Neural cell (in vitro differentiated cells): ENCODE data around the gene SH3GL3. TPM values are rescaled to one million over a fixed set of nuclear protein-coding genes. Genes with fewer than 3 reads are reported as not detected.

ENCODE experiments used
- H2AFZ ChIP-seq: fragments of 200-600, 300-800 bp; sonication (generic), shearing (Covaris generic); 2 replicates; pipeline ENCODE4 v1.6.0; 2014; ENCODE audit warnings: low read depth, mild to moderate bottlenecking, antibody characterized with exemption, low read length, moderate library complexity
- H3F3A ChIP-seq: fragments of 200-600 bp; shearing (Covaris generic); 2 replicates; pipeline ENCODE4 v1.6.1; 2016; ENCODE audit warnings: mild to moderate bottlenecking, moderate library complexity, mixed read lengths, antibody characterized with exemption, low read length; ENCODE audit not compliant: insufficient read depth, poor library complexity, severe bottlenecking
- H3K27ac ChIP-seq: fragments of 200-600, 300-800 bp; sonication (generic), shearing (Covaris generic); 2 replicates; pipeline ENCODE4 v1.5.1; 2014; ENCODE audit warnings: mild to moderate bottlenecking, low read length, moderate library complexity
- H3K27me3 ChIP-seq: fragments of 300-800, 200-600 bp; sonication (generic), shearing (Covaris generic); 2 replicates; pipeline ENCODE4 v1.6.0; 2014; ENCODE audit warnings: mild to moderate bottlenecking, low read depth, low read length, moderate library complexity; ENCODE audit not compliant: insufficient read depth
- H3K36me3 ChIP-seq: fragments of 300-800, 200-600 bp; sonication (generic), shearing (Covaris generic); 2 replicates; pipeline ENCODE4 v1.5.1; 2014; ENCODE audit warnings: mild to moderate bottlenecking, antibody characterized with exemption, low read length, moderate library complexity; ENCODE audit not compliant: insufficient read depth
- H3K4me2 ChIP-seq: fragments of 300-800, 200-600 bp; sonication (generic), shearing (Covaris generic); 2 replicates; pipeline ENCODE4 v1.6.0; 2014; ENCODE audit warnings: mild to moderate bottlenecking, low read length
- H3K4me3 ChIP-seq: fragments of 300-800, 200-600 bp; sonication (generic), shearing (Covaris generic); 2 replicates; pipeline ENCODE4 v1.5.1; 2014; ENCODE audit warnings: mild to moderate bottlenecking, low read length, moderate library complexity
- H3K79me2 ChIP-seq: fragments of 200-600 bp; shearing (Covaris generic); replicated peaks from 2 replicates; pipeline ENCODE4 v1.6.0; 2014; ENCODE audit warnings: mild to moderate bottlenecking, low read length, moderate library complexity; ENCODE audit not compliant: insufficient read depth
- H3K9ac ChIP-seq: fragments of 300-800, 200-600 bp; sonication (generic), shearing (Covaris generic); 2 replicates; pipeline ENCODE4 v1.6.1; 2016; ENCODE audit warnings: mild to moderate bottlenecking, low read length, mixed read lengths
- H3K9me2 ChIP-seq: fragments of 200-600 bp; shearing (Covaris generic); 2 replicates; pipeline ENCODE4 v1.6.1; 2016; ENCODE audit warnings: mild to moderate bottlenecking, low read length, mixed read lengths; ENCODE audit not compliant: insufficient read depth
- H3K9me3 ChIP-seq: fragments of 200-600, 300-800 bp; sonication (generic), shearing (Covaris generic); 2 replicates; pipeline ENCODE4 v1.6.1; 2016; ENCODE audit warnings: mild to moderate bottlenecking, mixed run types, low read length, moderate library complexity, mixed read lengths
- H4K20me1 ChIP-seq: fragments of 200-600 bp; shearing (Covaris generic); 2 replicates; pipeline ENCODE4 v1.6.1; 2016; ENCODE audit warnings: mild to moderate bottlenecking, mixed run types; ENCODE audit not compliant: insufficient read depth
- EP300 ChIP-seq: fragments of 450-650 bp; conservative IDR thresholded peaks from 2 replicates; pipeline ENCODE4 v1.6.1; 2014; ENCODE audit warnings: antibody characterized with exemption, mild to moderate bottlenecking, moderate library complexity; ENCODE audit not compliant: poor library complexity, severe bottlenecking
- EZH2 ChIP-seq: fragments of 200-600, 300-800 bp; shearing (Covaris generic), sonication (generic); IDR thresholded peaks from 2 replicates; pipeline ENCODE4 v1.6.1; 2014; ENCODE audit warnings: antibody characterized with exemption, low read length, borderline replicate concordance, mild to moderate bottlenecking; ENCODE audit not compliant: insufficient read depth, poor library complexity, severe bottlenecking
- MXI1 ChIP-seq: fragments of 450-650 bp; conservative IDR thresholded peaks from 2 replicates; pipeline ENCODE4 v1.6.1; 2014; ENCODE audit warnings: antibody characterized with exemption, mild to moderate bottlenecking; ENCODE audit not compliant: poor library complexity, severe bottlenecking
- POLR2AphosphoS5 ChIP-seq: IDR thresholded peaks from 2 replicates; pipeline ENCODE4 v1.6.1; 2012
- RAD21 ChIP-seq: fragments of 450-650 bp; conservative IDR thresholded peaks from 2 replicates; pipeline ENCODE4 v1.6.1; 2014; ENCODE audit warnings: antibody characterized with exemption, mild to moderate bottlenecking, moderate library complexity
- SMC3 ChIP-seq: fragments of 450-650 bp; conservative IDR thresholded peaks from 2 replicates; pipeline ENCODE4 v1.6.1; 2014; ENCODE audit warnings: antibody characterized with exemption, mild to moderate bottlenecking, moderate library complexity; ENCODE audit not compliant: poor library complexity
- TAF1 ChIP-seq: IDR thresholded peaks from 2 replicates; pipeline ENCODE4 v1.6.1; 2012; ENCODE audit warnings: low read depth
- polyA plus RNA-seq: library from polyadenylated mRNA; depleted of rRNA; stranded (reverse); fragments of >200 nt; gene quantifications from 2 replicates; pipeline ENCODE4 v1.2.3, GENCODE V29; 2014
- TF ChIP-seq, protein P1 (sequence below): fragments of 450-650 bp; IDR thresholded peaks from 2 replicates; pipeline ENCODE4 v1.5.1; 2014; ENCODE audit warnings: antibody characterized with exemption, mild to moderate bottlenecking, moderate library complexity; ENCODE audit not compliant: poor library complexity, severe bottlenecking
- TF ChIP-seq, protein P2 (sequence below): IDR thresholded peaks from 2 replicates; pipeline ENCODE4 v1.6.1; 2012; ENCODE audit warnings: borderline replicate concordance

The SH3GL3 gene
- polyA plus RNA-seq, 1 donor from 2014 or later, result 104 TPM

DNA sequence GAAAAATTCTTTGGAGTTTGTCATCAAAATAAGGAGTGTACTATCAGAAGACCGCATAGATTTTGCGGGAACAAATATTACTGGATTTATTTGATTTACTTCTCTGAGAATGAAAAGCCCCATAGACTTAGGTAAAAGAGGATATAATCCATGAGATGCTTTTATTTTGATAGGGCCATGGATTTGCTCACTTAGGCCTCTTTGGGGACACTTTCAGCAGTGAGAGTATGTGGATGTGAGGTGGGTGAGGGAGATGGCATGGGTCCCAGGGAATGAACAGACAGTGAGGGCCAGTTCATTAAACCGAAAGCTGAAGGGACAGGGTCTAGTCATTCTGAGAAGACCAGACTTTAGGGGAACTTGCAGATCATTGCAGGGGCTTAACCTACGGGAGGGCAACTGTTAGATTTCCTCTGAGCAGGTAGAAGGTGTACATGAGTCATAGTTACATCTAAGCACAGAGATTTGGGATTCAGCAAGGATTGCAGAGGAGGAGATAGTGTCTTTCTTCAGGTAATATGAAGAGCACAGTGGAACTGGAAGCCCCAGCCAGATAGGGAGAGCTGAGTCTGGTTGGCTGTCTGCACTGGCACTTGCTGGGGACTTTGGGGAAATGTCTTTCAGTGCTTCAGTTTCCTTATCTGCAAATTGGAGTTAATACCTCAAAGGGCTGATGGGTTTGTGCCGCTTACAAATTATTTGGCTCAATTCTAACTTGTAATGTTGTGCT, 30.8 kb downstream of the SH3GL3 start:
- Histone ChIP-seq H2AFZ (no peak overlapping the region), H3K9ac (no peak overlapping the region), H3K27me3 (no peaks in the 10 kb centered on the region), H3K4me3 (no peak overlapping the region), H3K9me2 (no peaks in the 10 kb centered on the region), H3K79me2 (no peaks in the 10 kb centered on the region), H3K27ac (no peak overlapping the region), H3K9me3 (no peaks in the 10 kb centered on the region), H3F3A (no peaks in the 10 kb centered on the region), H3K36me3 (no peaks in the 10 kb centered on the region), H4K20me1 (no peaks in the 10 kb centered on the region), H3K4me2 (no peak overlapping the region)
- TF ChIP-seq TAF1 (no peak), SMC3 (no peak), RAD21 (no peak), POLR2AphosphoS5 (no peak), MXI1 (no peak), EP300 (no peak), EZH2 (no peak)
- TF ChIP-seq, protein P1, sequence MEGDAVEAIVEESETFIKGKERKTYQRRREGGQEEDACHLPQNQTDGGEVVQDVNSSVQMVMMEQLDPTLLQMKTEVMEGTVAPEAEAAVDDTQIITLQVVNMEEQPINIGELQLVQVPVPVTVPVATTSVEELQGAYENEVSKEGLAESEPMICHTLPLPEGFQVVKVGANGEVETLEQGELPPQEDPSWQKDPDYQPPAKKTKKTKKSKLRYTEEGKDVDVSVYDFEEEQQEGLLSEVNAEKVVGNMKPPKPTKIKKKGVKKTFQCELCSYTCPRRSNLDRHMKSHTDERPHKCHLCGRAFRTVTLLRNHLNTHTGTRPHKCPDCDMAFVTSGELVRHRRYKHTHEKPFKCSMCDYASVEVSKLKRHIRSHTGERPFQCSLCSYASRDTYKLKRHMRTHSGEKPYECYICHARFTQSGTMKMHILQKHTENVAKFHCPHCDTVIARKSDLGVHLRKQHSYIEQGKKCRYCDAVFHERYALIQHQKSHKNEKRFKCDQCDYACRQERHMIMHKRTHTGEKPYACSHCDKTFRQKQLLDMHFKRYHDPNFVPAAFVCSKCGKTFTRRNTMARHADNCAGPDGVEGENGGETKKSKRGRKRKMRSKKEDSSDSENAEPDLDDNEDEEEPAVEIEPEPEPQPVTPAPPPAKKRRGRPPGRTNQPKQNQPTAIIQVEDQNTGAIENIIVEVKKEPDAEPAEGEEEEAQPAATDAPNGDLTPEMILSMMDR, result no peak
- TF ChIP-seq, protein P2, sequence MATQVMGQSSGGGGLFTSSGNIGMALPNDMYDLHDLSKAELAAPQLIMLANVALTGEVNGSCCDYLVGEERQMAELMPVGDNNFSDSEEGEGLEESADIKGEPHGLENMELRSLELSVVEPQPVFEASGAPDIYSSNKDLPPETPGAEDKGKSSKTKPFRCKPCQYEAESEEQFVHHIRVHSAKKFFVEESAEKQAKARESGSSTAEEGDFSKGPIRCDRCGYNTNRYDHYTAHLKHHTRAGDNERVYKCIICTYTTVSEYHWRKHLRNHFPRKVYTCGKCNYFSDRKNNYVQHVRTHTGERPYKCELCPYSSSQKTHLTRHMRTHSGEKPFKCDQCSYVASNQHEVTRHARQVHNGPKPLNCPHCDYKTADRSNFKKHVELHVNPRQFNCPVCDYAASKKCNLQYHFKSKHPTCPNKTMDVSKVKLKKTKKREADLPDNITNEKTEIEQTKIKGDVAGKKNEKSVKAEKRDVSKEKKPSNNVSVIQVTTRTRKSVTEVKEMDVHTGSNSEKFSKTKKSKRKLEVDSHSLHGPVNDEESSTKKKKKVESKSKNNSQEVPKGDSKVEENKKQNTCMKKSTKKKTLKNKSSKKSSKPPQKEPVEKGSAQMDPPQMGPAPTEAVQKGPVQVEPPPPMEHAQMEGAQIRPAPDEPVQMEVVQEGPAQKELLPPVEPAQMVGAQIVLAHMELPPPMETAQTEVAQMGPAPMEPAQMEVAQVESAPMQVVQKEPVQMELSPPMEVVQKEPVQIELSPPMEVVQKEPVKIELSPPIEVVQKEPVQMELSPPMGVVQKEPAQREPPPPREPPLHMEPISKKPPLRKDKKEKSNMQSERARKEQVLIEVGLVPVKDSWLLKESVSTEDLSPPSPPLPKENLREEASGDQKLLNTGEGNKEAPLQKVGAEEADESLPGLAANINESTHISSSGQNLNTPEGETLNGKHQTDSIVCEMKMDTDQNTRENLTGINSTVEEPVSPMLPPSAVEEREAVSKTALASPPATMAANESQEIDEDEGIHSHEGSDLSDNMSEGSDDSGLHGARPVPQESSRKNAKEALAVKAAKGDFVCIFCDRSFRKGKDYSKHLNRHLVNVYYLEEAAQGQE, result no peak

DNA sequence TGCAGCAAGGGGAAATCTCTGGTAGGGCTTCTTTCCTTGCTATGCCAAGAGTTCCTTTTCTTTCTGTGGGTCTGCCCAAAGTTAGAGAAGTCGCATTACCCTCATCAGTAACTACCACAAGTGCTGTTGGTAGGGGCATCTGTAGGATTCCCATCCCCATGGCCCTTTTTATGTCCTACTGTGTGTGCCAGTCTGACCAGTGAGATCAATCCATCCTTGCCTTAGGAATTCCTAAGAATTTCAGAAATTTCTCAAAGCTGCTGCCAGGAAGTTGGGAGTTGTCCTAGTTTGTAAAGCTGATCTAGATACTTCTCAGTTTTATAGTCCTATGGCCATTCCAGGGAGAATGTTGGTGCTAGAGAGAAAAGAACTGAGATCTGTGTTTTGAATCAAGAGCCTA, 36.5 kb downstream of the SH3GL3 start:
- Histone ChIP-seq H3K27me3 (no peaks in the 10 kb centered on the region), H3K27ac (no peak overlapping the region), H3K9me2 (no peaks in the 10 kb centered on the region), H3K9ac (no peak overlapping the region), H2AFZ (no peak overlapping the region), H3K9me3 (no peaks in the 10 kb centered on the region), H4K20me1 (no peaks in the 10 kb centered on the region), H3K79me2 (no peaks in the 10 kb centered on the region), H3K36me3 (no peaks in the 10 kb centered on the region), H3K4me2 (no peak overlapping the region), H3F3A (no peaks in the 10 kb centered on the region), H3K4me3 (no peak overlapping the region)
- TF ChIP-seq TAF1, result no peak
- TF ChIP-seq POLR2AphosphoS5, result no peak
- TF ChIP-seq SMC3, result no peak
- no peak for TF ChIP-seq RAD21
- no peak for TF ChIP-seq MXI1
